Hepatocyte (in vitro differentiated cells): ENCODE results near the gene ASIC2. TPM values are rescaled to one million over a fixed set of nuclear protein-coding genes. Genes with fewer than 3 reads are reported as not detected.

Source experiments
- DNase-seq: peaks from one replicate; pipeline ENCODE4 v3.0.0-alpha.2; 2016; ENCODE audit warnings: low spot score
- H2AFZ ChIP-seq: fragments of 200-600 bp; sonication (generic); 2 replicates; pipeline ENCODE4 v1.6.0; 2016; ENCODE audit warnings: antibody characterized with exemption, mild to moderate bottlenecking
- H3K27ac ChIP-seq: fragments of 200-600 bp; sonication (generic); 2 replicates; pipeline ENCODE4 v1.5.1; 2016; ENCODE audit warnings: mild to moderate bottlenecking
- H3K27me3 ChIP-seq: fragments of 200-600 bp; sonication (generic); 2 replicates; pipeline ENCODE4 v1.6.1; 2016
- H3K36me3 ChIP-seq: fragments of 200-600 bp; sonication (generic); replicated peaks from 2 replicates; pipeline ENCODE4 v1.5.1; 2016; ENCODE audit warnings: low read depth; ENCODE audit not compliant: insufficient read depth
- H3K4me1 ChIP-seq: fragments of 200-600 bp; sonication (generic); 2 replicates; pipeline ENCODE4 v1.5.1; 2016; ENCODE audit warnings: mild to moderate bottlenecking, moderate library complexity; ENCODE audit not compliant: insufficient read depth
- H3K4me2 ChIP-seq: fragments of 200-600 bp; sonication (generic); 2 replicates; pipeline ENCODE4 v1.6.0; 2016
- H3K4me3 ChIP-seq: fragments of 200-600 bp; sonication (generic); 2 replicates; pipeline ENCODE4 v1.5.1; 2016; ENCODE audit warnings: mild to moderate bottlenecking
- H3K79me2 ChIP-seq: fragments of 200-600 bp; sonication (generic); 2 replicates; pipeline ENCODE4 v1.6.0; 2017; ENCODE audit warnings: mild to moderate bottlenecking
- H3K9me2 ChIP-seq: fragments of 200-600 bp; sonication (generic); replicated peaks from 2 replicates; pipeline ENCODE4 v1.6.0; 2017; ENCODE audit warnings: mild to moderate bottlenecking; ENCODE audit not compliant: insufficient read depth
- H3K9me3 ChIP-seq: fragments of 200-600 bp; sonication (generic); 2 replicates; pipeline ENCODE4 v1.5.1; 2016; ENCODE audit warnings: low read depth, mild to moderate bottlenecking
- H4K20me1 ChIP-seq: fragments of 200-600 bp; sonication (generic); 2 replicates; pipeline ENCODE4 v1.6.0; 2016; ENCODE audit warnings: mild to moderate bottlenecking; ENCODE audit not compliant: insufficient read depth, poor library complexity, severe bottlenecking
- CTCF ChIP-seq: fragments of 200-600 bp; sonication (generic); IDR thresholded peaks from 2 replicates; pipeline ENCODE4 v1.5.1; 2016; ENCODE audit warnings: antibody characterized with exemption, mild to moderate bottlenecking; ENCODE audit not compliant: poor library complexity
- EZH2 ChIP-seq: fragments of 200-600 bp; sonication (generic); IDR thresholded peaks from 2 replicates; pipeline ENCODE4 v1.6.1; 2016; ENCODE audit warnings: antibody characterized with exemption, mild to moderate bottlenecking, borderline replicate concordance
- EZH2phosphoT487 ChIP-seq: fragments of 200-600 bp; sonication (generic); IDR thresholded peaks from one replicate; pipeline ENCODE4 v1.6.1; 2018; ENCODE audit warnings: antibody characterized with exemption, mild to moderate bottlenecking, low read depth, moderate library complexity; ENCODE audit not compliant: unreplicated experiment, severe bottlenecking
- WGBS: methylation state at CpG from one replicate; pipeline ENCODE4 v1.1.6; 2016; ENCODE audit warnings: low lambda C conversion rate; ENCODE audit errors: missing lambda C conversion rate; 5-methylcytosine and 5-hydroxymethylcytosine counted together
- polyA plus RNA-seq: library from polyadenylated mRNA; unstranded; fragments of >200 nt; fragmentation: Nextera tagmentation; extraction: Ambion mirVana; gene quantifications from 2 replicates; pipeline ENCODE4 v1.2.1, GENCODE V29; 2016
- total RNA-seq: library from RNA; depleted of rRNA; stranded (reverse); fragments of >200 nt; gene quantifications from 2 replicates; pipeline ENCODE4 v1.2.3, GENCODE V29; 2014

ASIC2 gene
- total and polyA plus RNA-seq, 2 experiments from 2014 or later: 2.3 to 3.3 TPM

- no peaks in the 10 kb centered on the region for H3K9me2 ChIP-seq
- no peak overlapping the region for H2AFZ ChIP-seq
- TF ChIP-seq EZH2phosphoT487 (no peak), CTCF (no peak), EZH2 (no peak)
- no peak overlapping the region for H3K4me2 ChIP-seq
- WGBS: 64% methylated on average over 6 of the region's 6 CpGs
- no peak for DNase-seq
- no peaks in the 10 kb centered on the region for H3K36me3 ChIP-seq
- no peaks in the 10 kb centered on the region for H4K20me1 ChIP-seq
- no peak overlapping the region for H3K27ac ChIP-seq
- H3K4me1 ChIP-seq: no peaks in the 10 kb centered on the region
- no peak overlapping the region for H3K4me3 ChIP-seq
- no peaks in the 10 kb centered on the region for H3K9me3 ChIP-seq
- no peaks in the 10 kb centered on the region for H3K79me2 ChIP-seq
- no peaks in the 10 kb centered on the region for H3K27me3 ChIP-seq
These were observed 186.4 kb downstream of the ASIC2 start for GRCh38 chr17:33106525-33107165.

- no peak overlapping the region for H2AFZ ChIP-seq
- no peak for DNase-seq
- H3K4me3 ChIP-seq: no peak overlapping the region
- H3K4me2 ChIP-seq: no peak overlapping the region
- no peaks in the 10 kb centered on the region for H3K9me3 ChIP-seq
- H3K27ac ChIP-seq: no peak overlapping the region
- no peak for TF ChIP-seq EZH2phosphoT487
- TF ChIP-seq EZH2: no peak
- TF ChIP-seq CTCF: no peak
- H4K20me1 ChIP-seq: no peaks in the 10 kb centered on the region
- no peaks in the 10 kb centered on the region for H3K4me1 ChIP-seq
- no peaks in the 10 kb centered on the region for H3K9me2 ChIP-seq
- H3K27me3 ChIP-seq: no peaks in the 10 kb centered on the region
- no peaks in the 10 kb centered on the region for H3K36me3 ChIP-seq
- WGBS: 65% methylated on average over 3 of the region's 3 CpGs
- H3K79me2 ChIP-seq: no peaks in the 10 kb centered on the region
These were observed 187.2 kb downstream of the ASIC2 start for GRCh38 chr17:33105911-33106310.

GRCh38 chr17:33099906-33100305 is 193.2 kb downstream of the ASIC2 start:
- no peaks in the 10 kb centered on the region for H3K9me3 ChIP-seq

More at GRCh38 chr17:33099906-33100305, 193.2 kb downstream of the ASIC2 start:
- H3K27ac ChIP-seq: no peak overlapping the region
- H3K9me2 ChIP-seq: no peaks in the 10 kb centered on the region
- WGBS: 66% methylated on average over 2 of the region's 2 CpGs
- H3K4me2 ChIP-seq: no peak overlapping the region
- H3K36me3 ChIP-seq: no peaks in the 10 kb centered on the region
- no peak for DNase-seq
- peaks cover 9% of the 10 kb centered on the region for H3K27me3 ChIP-seq
- H4K20me1 ChIP-seq: no peaks in the 10 kb centered on the region
- no peak overlapping the region for H2AFZ ChIP-seq
- no peak overlapping the region for H3K4me3 ChIP-seq
- H3K4me1 ChIP-seq: no peaks in the 10 kb centered on the region
- H3K79me2 ChIP-seq: no peaks in the 10 kb centered on the region
- TF ChIP-seq CTCF: no peak
- TF ChIP-seq EZH2: no peak
- TF ChIP-seq EZH2phosphoT487: no peak
